ENCODE data around the gene DIRAS1.
"Not testable (repeated sequence)": the region's sequence is repeated elsewhere in the genome, so short reads cannot be mapped to it uniquely, and the experiment has no call there.

DIRAS1 gene

DNA sequence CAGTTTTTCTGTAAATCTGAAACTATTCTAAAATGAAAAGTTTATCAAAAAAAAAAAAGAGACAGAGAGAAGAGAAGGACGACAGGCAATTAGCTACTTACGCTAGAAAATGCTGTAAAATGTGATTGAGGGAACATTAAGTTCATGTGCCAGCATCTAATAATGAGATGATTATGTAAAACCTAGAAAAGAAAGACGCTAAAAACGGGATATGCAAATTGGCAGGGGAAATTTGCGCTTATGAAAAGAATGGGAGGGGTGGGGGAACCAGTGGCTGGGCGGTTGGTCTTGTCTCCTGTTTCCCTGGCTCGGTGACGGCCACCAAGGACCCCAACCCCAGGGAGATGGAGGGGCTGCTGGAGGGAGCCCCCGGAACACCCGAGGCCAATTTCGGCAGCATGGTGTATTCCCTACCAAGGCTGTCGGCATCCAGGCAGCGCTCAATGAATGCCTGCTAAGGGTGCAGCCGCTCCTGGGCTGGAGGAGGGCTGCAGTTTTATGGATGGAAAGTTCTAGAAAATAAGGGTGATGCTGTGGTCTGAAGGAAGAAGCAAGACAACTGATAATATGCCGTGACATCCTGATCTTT, 52.9 kb downstream of the DIRAS1 start:
- Histone ChIP-seq H3K4me3 (no peak overlapping the region), H3K4me2 (peak overlapping the region; percentile 42), H3K9me3 (peaks cover 1% of the 10 kb centered on the region; the same call in 1 of the 2 replicates), H3K4me1 (peaks cover 75% of the 10 kb centered on the region), H3K27me3 (no peaks in the 10 kb centered on the region), H3K36me3 (peaks cover 75% of the 10 kb centered on the region), H4K20me1 (peaks cover 100% of the 10 kb centered on the region), H3K27ac (peak overlapping the region; percentile 19; the same call in 1 of the 2 replicates), H3K9ac (no peak overlapping the region)
- TF ChIP-seq Cebpa-rat (IDR thresholded peaks at IDR 0.05) = no peak

DNA sequence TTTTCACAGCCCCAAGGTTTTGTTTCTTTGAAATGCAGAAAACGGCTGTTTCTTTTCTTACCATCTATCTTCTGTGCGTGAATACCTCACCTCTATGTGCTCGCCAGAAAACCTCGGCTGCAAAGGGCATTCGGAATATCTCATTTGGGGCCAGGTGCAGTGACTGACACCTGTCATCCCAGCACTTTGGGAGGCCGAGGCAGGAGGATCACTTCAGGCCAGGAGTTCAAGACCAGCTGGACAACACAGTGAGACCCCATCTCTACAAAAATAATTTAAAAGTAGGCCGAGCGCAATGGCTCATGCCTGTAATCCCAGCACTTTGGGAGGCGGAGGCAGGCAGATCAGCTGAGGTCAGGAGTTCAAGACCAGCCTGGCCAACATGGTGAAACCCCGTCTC, 53.8 kb downstream of the DIRAS1 start:
- not testable (repeated sequence) for H3K27me3 ChIP-seq, H3K4me3 ChIP-seq, H3K27ac ChIP-seq, H3K9ac ChIP-seq, H3K4me2 ChIP-seq
- peaks cover 100% of the 10 kb centered on the region for H4K20me1 ChIP-seq
- peaks cover 75% of the 10 kb centered on the region for H3K36me3 ChIP-seq
- H3K9me3 ChIP-seq = peaks cover 10% of the 10 kb centered on the region
- peaks cover 84% of the 10 kb centered on the region for H3K4me1 ChIP-seq

DNA sequence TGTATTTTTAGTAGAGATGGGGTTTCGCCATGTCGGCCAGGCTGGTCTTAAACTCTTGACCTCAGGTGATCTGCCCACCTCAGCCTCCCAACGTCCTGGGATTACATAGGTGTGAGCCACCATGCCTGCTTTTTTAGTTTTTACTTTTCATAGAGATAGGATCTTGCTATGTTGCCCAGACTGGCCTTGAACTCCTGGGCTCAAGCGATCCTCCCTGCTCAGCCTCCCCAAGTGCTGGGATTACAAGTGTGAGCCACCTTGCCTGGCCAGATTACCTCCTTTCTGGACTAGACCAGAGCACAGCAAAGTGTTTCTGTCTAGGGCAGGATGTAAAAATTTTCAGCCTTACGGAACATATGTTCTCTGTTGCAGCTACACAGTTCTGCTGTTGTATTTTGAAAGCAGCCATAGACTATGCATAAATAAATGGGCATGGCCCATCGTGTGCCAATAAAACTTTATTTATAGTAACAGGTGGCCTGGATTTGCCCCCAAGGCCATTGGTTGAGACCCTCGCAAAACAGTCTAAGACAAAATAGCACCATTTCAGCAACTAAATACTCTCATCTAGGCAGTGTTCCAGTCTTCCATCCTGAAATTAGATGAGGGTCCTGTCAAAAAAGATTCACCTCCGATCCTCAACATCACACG, 54.7 kb downstream of the DIRAS1 start:
- Histone ChIP-seq H3K27me3 (no peaks in the 10 kb centered on the region), H3K9me3 (peaks cover 19% of the 10 kb centered on the region), H3K4me2 (no peak overlapping the region), H3K27ac (no peak overlapping the region), H3K9ac (no peak overlapping the region), H3K4me3 (no peak overlapping the region), H3K4me1 (peaks cover 80% of the 10 kb centered on the region), H4K20me1 (peaks cover 100% of the 10 kb centered on the region), H3K36me3 (peaks cover 78% of the 10 kb centered on the region)
- no peak for TF ChIP-seq Cebpa-rat (IDR thresholded peaks at IDR 0.05)

DNA sequence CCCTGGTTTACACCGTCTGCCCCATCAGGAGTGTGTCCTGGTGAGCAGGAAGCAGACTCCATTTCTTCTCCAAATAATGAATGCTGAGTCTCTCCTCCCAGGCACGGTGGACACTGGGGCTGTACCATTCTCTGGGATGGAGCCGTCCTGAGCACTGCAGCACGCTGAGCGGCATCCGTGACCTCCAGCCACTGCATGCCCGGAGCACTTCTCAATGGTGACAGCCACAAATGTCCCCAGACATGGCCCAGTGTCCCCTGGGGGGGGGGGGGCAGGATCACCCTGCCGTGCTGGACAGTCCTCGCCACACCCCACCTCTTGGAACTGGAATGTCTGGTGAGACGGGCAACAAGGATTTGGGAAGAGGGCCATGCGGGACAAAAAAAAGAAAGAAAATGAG, 56.1 kb downstream of the DIRAS1 start:
- H3K4me1 ChIP-seq = peaks cover 74% of the 10 kb centered on the region
- H3K27me3 ChIP-seq = no peaks in the 10 kb centered on the region
- H3K36me3 ChIP-seq = peaks cover 76% of the 10 kb centered on the region
- peak overlapping the region; percentile 60 for H3K9ac ChIP-seq
- peak overlapping the region; percentile 77 for H3K27ac ChIP-seq
- TF ChIP-seq Cebpa-rat (IDR thresholded peaks at IDR 0.05) = no peak
- peak overlapping the region; percentile 85 for H3K4me2 ChIP-seq
- H3K9me3 ChIP-seq = peaks cover 21% of the 10 kb centered on the region
- peaks cover 98% of the 10 kb centered on the region for H4K20me1 ChIP-seq
- H3K4me3 ChIP-seq = no peak overlapping the region
